A549 (cell line): ENCODE data around the gene PKD1.

ENCODE experiments used
- CEBPB ChIP-seq, 2 experiments: fragments of >200 bp in 1 of 2; sonication (Bioruptor Twin) in 1 of 2; formaldehyde crosslinking in 1 of 2; IDR thresholded peaks; 2 replicates each; pipeline ENCODE4 v1.6.1; 2012 to 2016
- CTCF ChIP-seq: fragments of >200 bp; sonication (Bioruptor Twin); formaldehyde crosslinking; IDR thresholded peaks from 3 replicates; pipeline ENCODE4 v1.5.1; 2016
- E2F6 ChIP-seq: IDR thresholded peaks from 2 replicates; pipeline ENCODE4 v1.6.1; 2012; ENCODE audit warnings: low read depth, borderline replicate concordance
- MAFK ChIP-seq: fragments of 450-650 bp; IDR thresholded peaks from 2 replicates; pipeline ENCODE4 v1.6.1; 2014; ENCODE audit not compliant: partially characterized antibody
- POLR2A ChIP-seq: IDR thresholded peaks from 2 replicates; pipeline ENCODE4 v1.6.1; 2012; ENCODE audit warnings: mild to moderate bottlenecking, low read length
- SREBF2 ChIP-seq: fragments of 450-650 bp; IDR thresholded peaks from 2 replicates; pipeline ENCODE4 v1.6.1; 2014; ENCODE audit warnings: mild to moderate bottlenecking, moderate library complexity

DNA sequence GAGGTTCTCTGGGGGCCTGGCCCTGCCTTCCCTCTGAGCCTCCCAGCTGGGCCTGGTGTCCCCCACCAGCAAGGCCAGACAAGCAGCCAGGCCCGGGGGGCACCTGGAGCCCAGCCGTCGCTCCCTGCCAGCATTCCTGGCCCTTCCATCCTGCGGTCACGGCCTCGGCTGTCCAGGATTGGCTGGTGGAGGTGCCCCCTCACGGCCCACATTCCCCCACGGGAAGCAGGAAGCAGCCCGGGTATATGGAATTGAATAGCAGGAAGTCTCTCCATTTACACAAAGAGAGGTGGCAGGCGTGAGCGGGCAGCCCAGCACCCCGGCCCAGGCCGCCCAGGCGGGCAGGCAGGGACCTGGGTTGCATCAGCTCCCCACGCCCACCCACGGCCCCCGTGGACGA, 34.4 kb upstream of the PKD1 start:
- no peak for TF ChIP-seq POLR2A
- TF ChIP-seq SREBF2, result no peak
- TF ChIP-seq CEBPB (IDR thresholded peaks at IDR 0.05), result no peak
- no peak for TF ChIP-seq MAFK
- no peak for TF ChIP-seq CTCF
- TF ChIP-seq E2F6, result no peak
